Naive thymus-derived CD4-positive, alpha-beta T cell (primary cell): ENCODE measurements around the gene PDC. TPM values are rescaled to one million over a fixed set of nuclear protein-coding genes. Genes with fewer than 3 reads are reported as not detected.
A peak's percentile ranks its signal among the peaks of the same experiment; 100 is the strongest.
"Not testable (repeated sequence)": the region's sequence is repeated elsewhere in the genome, so short reads cannot be mapped to it uniquely, and the experiment has no call there.

Experiments
- ATAC-seq: fragments of 150-1000 bp; cut with Tn5 transposase; 2 replicates; pipeline ENCODE4 v1.10.0; 2021; ENCODE audit warnings: mild to moderate bottlenecking, moderate library complexity
- CTCF ChIA-PET: fragments of 350-600 bp; sonication (Branson Sonifier 250); formaldehyde crosslinking; loops from one replicate; lab custom pipeline; 2021; ENCODE audit warnings: antibody characterized with exemption; lab: Charles Lee
- POLR2A ChIA-PET: fragments of 350-600 bp; sonication (Branson Sonifier 250); formaldehyde crosslinking; loops from one replicate; lab custom pipeline; 2021; ENCODE audit warnings: antibody characterized with exemption, inconsistent platforms; lab: Charles Lee
- DNase-seq, 9 donors: peaks; one replicate each; pipeline versions ENCODE4 v3.0.0 to v3.0.0-alpha.2; 2020 to 2022; ENCODE audit warnings: mixed read lengths in 1 of 9
- H3K27ac ChIP-seq: one replicate; pipeline ENCODE4 v1.7.0; 2013; ENCODE audit warnings: mild to moderate bottlenecking, low read depth, low read length, moderate library complexity
- H3K27me3 ChIP-seq, 2 donors: one replicate each; pipeline ENCODE4 v1.7.0; 2013; ENCODE audit warnings: low read length in 2 of 2, mild to moderate bottlenecking in 2 of 2, moderate library complexity in 2 of 2; ENCODE audit not compliant: control insufficient read depth in 2 of 2, insufficient read depth in 2 of 2
- H3K36me3 ChIP-seq, 3 experiments: 1 replicate in 2 of 3; 2 replicates in 1 of 3; pipeline ENCODE4 v1.7.0; 2013; ENCODE audit warnings: low read length in 3 of 3, mild to moderate bottlenecking in 3 of 3, moderate library complexity in 1 of 3; ENCODE audit not compliant: insufficient read depth in 3 of 3, control insufficient read depth in 2 of 3
- H3K4me1 ChIP-seq, 2 donors: one replicate each; pipeline ENCODE4 v1.7.0; 2013; ENCODE audit warnings: low read length in 2 of 2, mild to moderate bottlenecking in 2 of 2, moderate library complexity in 1 of 2; ENCODE audit not compliant: control insufficient read depth in 2 of 2, insufficient read depth in 2 of 2
- H3K4me3 ChIP-seq: 2 replicates; pipeline ENCODE4 v1.7.0; 2013; ENCODE audit warnings: mild to moderate bottlenecking, low read length
- H3K9me3 ChIP-seq, 3 experiments: 1 replicate in 2 of 3; 2 replicates in 1 of 3; pipeline ENCODE4 v1.7.0; 2013; ENCODE audit warnings: low read length in 3 of 3; ENCODE audit not compliant: control insufficient read depth in 2 of 3
- H3K27ac Mint-ChIP-seq, 9 donors: one replicate each; pipeline ENCODE4 v1.8.0; 2020 to 2022; ENCODE audit warnings: mixed read lengths in 9 of 9, mild to moderate bottlenecking in 8 of 9, moderate library complexity in 5 of 9, inconsistent platforms in 2 of 9
- H3K27me3 Mint-ChIP-seq, 5 donors: one replicate each; pipeline ENCODE4 v1.8.0; 2021 to 2022; ENCODE audit warnings: mixed read lengths in 5 of 5, mild to moderate bottlenecking in 1 of 5
- H3K36me3 Mint-ChIP-seq, 5 donors: one replicate each; pipeline ENCODE4 v1.8.0; 2020 to 2022; ENCODE audit warnings: mixed read lengths in 5 of 5, mild to moderate bottlenecking in 3 of 5, inconsistent platforms in 1 of 5
- H3K4me1 Mint-ChIP-seq, 7 donors: one replicate each; pipeline ENCODE4 v1.8.0; 2020 to 2022; ENCODE audit warnings: mixed read lengths in 7 of 7, mild to moderate bottlenecking in 3 of 7, inconsistent platforms in 1 of 7
- H3K4me3 Mint-ChIP-seq, 10 donors: one replicate each; pipeline ENCODE4 v1.8.0; 2020 to 2022; ENCODE audit warnings: mild to moderate bottlenecking in 10 of 10, mixed read lengths in 10 of 10, moderate library complexity in 6 of 10, inconsistent platforms in 2 of 10
- H3K9me3 Mint-ChIP-seq, 11 donors: one replicate each; pipeline ENCODE4 v1.8.0; 2020 to 2022; ENCODE audit warnings: mixed read lengths in 11 of 11, mild to moderate bottlenecking in 4 of 11, inconsistent platforms in 1 of 11, moderate library complexity in 1 of 11
- intact Hi-C, 2 donors: fragments of 100-400 bp; cut with micrococcal nuclease; formaldehyde crosslinking; loops; one replicate each; pipeline ENCODE4 v1.15.1; 2023
- polyA plus RNA-seq, 2 donors: library from polyadenylated mRNA; unstranded; fragments of 300-500 nt; fragmentation: Illumina TruSeq; gene quantifications; one replicate each; pipeline ENCODE4 v1.2.3, GENCODE V29; 2021
- total RNA-seq, 6 experiments: library from RNA in 5 of 6; stranded (reverse) in 5 of 6; gene quantifications; 1 replicate in 5 of 6; 2 replicates in 1 of 6; pipeline ENCODE4 v1.2.3 and lab custom pipeline; 2021 to 2026

The PDC gene
- total and polyA plus RNA-seq, 7 experiments from 2014 or later: not detected

GRCh38 chr1:186418503-186418902, 42.4 kb downstream of the PDC start:
- Mint-ChIP-seq H3K4me1 (peaks cover 0 to 28% (median 3%) of the 10 kb centered on the region in 7 donors), H3K4me3 (no peak overlapping the region), H3K36me3 (peaks cover 0 to 33% (median 18%) of the 10 kb centered on the region in 5 donors), H3K27ac (no peak overlapping the region), H3K9me3 (peaks cover 0 to 2% (median 0%) of the 10 kb centered on the region in 11 donors), H3K27me3 (no peaks in the 10 kb centered on the region)
- peaks cover 0 to 13% (median 4%) of the 10 kb centered on the region in 3 experiments for H3K36me3 ChIP-seq
- H3K27ac ChIP-seq: no peak overlapping the region
- H3K4me3 ChIP-seq: no peak overlapping the region
- CTCF ChIA-PET: no interaction called here
- DNase-seq (no peak), ATAC-seq (no peak)
- no peaks in the 10 kb centered on the region for H3K9me3 ChIP-seq
- intact Hi-C loops: no loop called here
- no peaks in the 10 kb centered on the region for H3K4me1 ChIP-seq
- no peaks in the 10 kb centered on the region for H3K27me3 ChIP-seq
- POLR2A ChIA-PET: no interaction called here

GRCh38 chr1:186413319-186413718, 47.6 kb downstream of the PDC start:
- intact Hi-C loops: no loop called here
- no peaks in the 10 kb centered on the region for H3K27me3 Mint-ChIP-seq
- peaks cover 0 to 12% (median 4%) of the 10 kb centered on the region in 5 donors for H3K36me3 Mint-ChIP-seq
- ChIA-PET CTCF (no interaction called here), POLR2A (no interaction called here)
- H3K27me3 ChIP-seq: no peaks in the 10 kb centered on the region
- H3K4me1 Mint-ChIP-seq: peaks cover 0 to 2% (median 0%) of the 10 kb centered on the region in 7 donors
- DNase-seq (no peak), ATAC-seq (no peak)
- no peak overlapping the region for H3K27ac Mint-ChIP-seq
- no peak overlapping the region for H3K4me3 ChIP-seq
- peaks cover 0 to 6% (median 3%) of the 10 kb centered on the region in 3 experiments for H3K36me3 ChIP-seq
- H3K4me1 ChIP-seq: no peaks in the 10 kb centered on the region
- no peaks in the 10 kb centered on the region for H3K9me3 ChIP-seq
- no peak overlapping the region for H3K27ac ChIP-seq
- no peak overlapping the region for H3K4me3 Mint-ChIP-seq
- no peaks in the 10 kb centered on the region for H3K9me3 Mint-ChIP-seq

GRCh38 chr1:186409091-186409490, 51.8 kb downstream of the PDC start:
- Mint-ChIP-seq H3K9me3 (no peaks in the 10 kb centered on the region), H3K4me1 (peaks cover 0 to 10% (median 0%) of the 10 kb centered on the region in 7 donors), H3K4me3 (no peak overlapping the region), H3K27me3 (no peaks in the 10 kb centered on the region), H3K36me3 (peaks cover 0 to 17% (median 10%) of the 10 kb centered on the region in 5 donors), H3K27ac (no peak overlapping the region)
- intact Hi-C loops: loop anchor here in 1 of 2 donors (10.0 kb wide), 2 partner anchors 276 to 396 kb away; partner anchors contain the start of gene PTGS2
- DNase-seq (no peak), ATAC-seq (no peak)
- Histone ChIP-seq H3K9me3 (no peaks in the 10 kb centered on the region), H3K27ac (no peak overlapping the region), H3K4me1 (no peaks in the 10 kb centered on the region), H3K36me3 (peaks cover 0 to 21% (median 6%) of the 10 kb centered on the region in 3 experiments), H3K27me3 (no peaks in the 10 kb centered on the region), H3K4me3 (no peak overlapping the region)
- ChIA-PET CTCF (no interaction called here), POLR2A (no interaction called here)

GRCh38 chr1:186404454-186405051, 56.4 kb downstream of the PDC start:
- Histone ChIP-seq H3K27ac (no peak overlapping the region), H3K27me3 (no peaks in the 10 kb centered on the region), H3K36me3 (peaks cover 0 to 25% (median 0%) of the 10 kb centered on the region in 3 experiments), H3K4me3 (no peak overlapping the region), H3K4me1 (no peaks in the 10 kb centered on the region), H3K9me3 (no peaks in the 10 kb centered on the region)
- H3K4me1 Mint-ChIP-seq: peaks cover 0 to 10% (median 0%) of the 10 kb centered on the region in 7 donors
- POLR2A ChIA-PET: no interaction called here
- ATAC-seq (peak; percentile 95), DNase-seq (peak in 7 of 9 donors; percentile 26 to 61 (median 40))
- H3K27me3 Mint-ChIP-seq: no peaks in the 10 kb centered on the region
- CTCF ChIA-PET: interaction anchor here (0.7 kb wide), 1 partner anchor 26 kb away, joined by 3 read pairs; no protein-coding TSS in a partner anchor
- H3K27ac Mint-ChIP-seq: peak overlapping the region in 5 of 9 donors; percentile 41 to 78 (median 51)
- H3K4me3 Mint-ChIP-seq: no peak overlapping the region
- no peaks in the 10 kb centered on the region for H3K9me3 Mint-ChIP-seq
- intact Hi-C loops: loop anchor here (1.0 to 10.0 kb wide), 7 partner anchors 17 to 582 kb away; partner anchors contain the start of genes ODR4 (in 1 of the 2), PTGS2 (in 1 of the 2) and TPR (in 1 of the 2)
- peaks cover 4 to 33% (median 16%) of the 10 kb centered on the region in 5 donors for H3K36me3 Mint-ChIP-seq

GRCh38 chr1:186403632-186404031, 57.3 kb downstream of the PDC start:
- Mint-ChIP-seq H3K4me1 (peaks cover 0 to 10% (median 0%) of the 10 kb centered on the region in 7 donors), H3K4me3 (no peak overlapping the region), H3K9me3 (no peaks in the 10 kb centered on the region), H3K27me3 (no peaks in the 10 kb centered on the region), H3K36me3 (peaks cover 4 to 33% (median 16%) of the 10 kb centered on the region in 5 donors), H3K27ac (peak overlapping the region in 5 of 9 donors; percentile 6 to 78 (median 50))
- no peak for ATAC-seq
- Histone ChIP-seq H3K27ac (no peak overlapping the region), H3K27me3 (no peaks in the 10 kb centered on the region), H3K4me1 (no peaks in the 10 kb centered on the region), H3K36me3 (peaks cover 0 to 32% (median 3%) of the 10 kb centered on the region in 3 experiments), H3K9me3 (no peaks in the 10 kb centered on the region), H3K4me3 (no peak overlapping the region)
- intact Hi-C loops: loop anchor here (1.0 to 10.0 kb wide), 7 partner anchors 18 to 583 kb away; partner anchors contain the start of genes ODR4 (in 1 of the 2), PTGS2 (in 1 of the 2) and TPR (in 1 of the 2)
- DNase-seq: no peak
- ChIA-PET POLR2A (no interaction called here), CTCF (no interaction called here)

GRCh38 chr1:186401446-186401845, 59.5 kb downstream of the PDC start:
- H3K36me3 Mint-ChIP-seq: peaks cover 3 to 19% (median 4%) of the 10 kb centered on the region in 5 donors
- H3K4me1 ChIP-seq, H3K4me3 ChIP-seq, H3K4me3 Mint-ChIP-seq, H3K4me1 Mint-ChIP-seq, H3K9me3 Mint-ChIP-seq, H3K27me3 ChIP-seq, H3K27ac ChIP-seq, DNase-seq, ATAC-seq, H3K27me3 Mint-ChIP-seq, CTCF ChIA-PET, POLR2A ChIA-PET, H3K9me3 ChIP-seq: not testable (repeated sequence)
- intact Hi-C loops: loop anchor here in 1 of 2 donors (10.0 kb wide), 2 partner anchors 283 to 403 kb away; partner anchors contain the start of gene PTGS2
- H3K27ac Mint-ChIP-seq: peak overlapping the region in 2 of 9 donors; percentile 8 to 33
- peaks cover 0 to 26% (median 11%) of the 10 kb centered on the region in 3 experiments for H3K36me3 ChIP-seq
